Vagina (tissue), 2 donors: ENCODE measurements around the gene SYT12. TPM values are rescaled to one million over a fixed set of nuclear protein-coding genes. Genes with fewer than 3 reads are reported as not detected.

Experiments
- DNase-seq, 2 donors: peaks; one replicate each; pipeline ENCODE4 v3.0.0-alpha.2; 2017; ENCODE audit errors: extremely low spot score in 2 of 2
- H3K27ac ChIP-seq: fragments of 200-600 bp; sonication (generic); one replicate; pipeline ENCODE4 v1.5.1; 2019
- H3K27me3 ChIP-seq: fragments of 200-600 bp; sonication (generic); one replicate; pipeline ENCODE4 v1.5.1; 2019
- H3K36me3 ChIP-seq, 2 donors: fragments of 200-600 bp; sonication (generic); one replicate each; pipeline ENCODE4 v1.5.1; 2017 to 2019
- H3K4me1 ChIP-seq: fragments of 200-600 bp; sonication (generic); one replicate; pipeline ENCODE4 v1.5.1; 2019
- H3K4me3 ChIP-seq, 2 donors: fragments of 200-600 bp; sonication (generic); 1 replicate in 1 of 2; 2 replicates in 1 of 2; pipeline ENCODE4 v1.5.1; 2016 to 2019
- H3K9me3 ChIP-seq: fragments of 200-600 bp; sonication (generic); one replicate; pipeline ENCODE4 v1.5.1; 2019
- POLR2A ChIP-seq, 2 donors: fragments of 450-650 bp; IDR thresholded peaks; one replicate each; pipeline ENCODE4 v1.6.1; 2017; ENCODE audit warnings: antibody characterized with exemption in 2 of 2, mild to moderate bottlenecking in 2 of 2, moderate library complexity in 2 of 2
- POLR2AphosphoS5 ChIP-seq, 2 donors: sonication (generic); formaldehyde crosslinking; IDR thresholded peaks; one replicate each; pipeline ENCODE4 v1.9.0; 2017; ENCODE audit warnings: antibody characterized with exemption in 2 of 2, mild to moderate bottlenecking in 2 of 2, low read depth in 1 of 2; ENCODE audit not compliant: insufficient read depth in 1 of 2
- intact Hi-C: fragments of 100-400 bp; cut with DNase I; formaldehyde crosslinking; loops from one replicate; pipeline ENCODE4 v1.15.1; 2023
- microRNA-seq: library from miRNA; unstranded; fragments of <30 nt; microRNA quantifications from one replicate; pipeline ENCODE4, GENCODE V29; 2017; ENCODE audit warnings: borderline number of aligned reads, borderline replicate concordance
- total RNA-seq: library from RNA; depleted of rRNA; stranded (reverse); fragments of >200 nt; gene quantifications from one replicate; pipeline ENCODE4 v1.2.3, GENCODE V29; 2016
- TF ChIP-seq, protein P1 (sequence below), 3 experiments: fragments of 450-650 bp in 2 of 3; fragments of 200-600 bp in 1 of 3; sonication (generic) in 1 of 3; IDR thresholded peaks; one replicate each; pipeline ENCODE4 v1.5.1; 2017 to 2019; ENCODE audit warnings: antibody characterized with exemption in 3 of 3, mild to moderate bottlenecking in 2 of 3, moderate library complexity in 2 of 3

The SYT12 gene
- total RNA-seq, 1 donor from 2014 or later: 0.49 TPM

DNA sequence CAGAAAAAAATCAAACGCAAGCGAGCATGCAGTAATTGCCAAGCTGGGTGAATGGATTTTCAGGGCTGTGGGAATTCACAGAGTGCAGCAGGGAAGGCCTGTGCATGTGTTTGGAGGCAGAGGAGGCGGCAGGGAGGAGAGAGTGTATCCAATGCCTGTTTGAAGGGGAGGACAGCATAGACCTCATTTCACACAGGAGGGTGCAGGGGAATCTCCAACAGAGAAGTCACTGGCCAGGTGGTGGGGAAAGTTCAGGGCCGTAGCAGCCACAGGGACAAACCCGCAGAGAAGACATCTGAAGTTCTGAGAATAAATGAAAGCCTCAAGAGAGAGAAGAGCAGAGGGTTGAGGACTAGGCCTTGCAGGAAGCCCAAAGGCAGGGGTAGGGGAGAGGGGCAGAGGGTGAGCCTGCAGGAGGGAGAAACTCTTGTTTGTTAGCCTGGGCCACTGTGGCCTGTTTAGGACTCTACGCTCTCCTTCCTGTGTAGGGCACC is 76.9 kb downstream of the SYT12 start:
- H3K27me3 ChIP-seq: no peaks in the 10 kb centered on the region
- H3K9me3 ChIP-seq: no peaks in the 10 kb centered on the region
- H3K4me3 ChIP-seq: no peak overlapping the region
- TF ChIP-seq POLR2AphosphoS5 (IDR thresholded peaks at IDR 0.05; ENCODE audit: insufficient read depth in 1 of 2, low read depth in 1 of 2): no peak
- no peak for TF ChIP-seq POLR2A (IDR thresholded peaks at IDR 0.05)
- TF ChIP-seq, protein P1, sequence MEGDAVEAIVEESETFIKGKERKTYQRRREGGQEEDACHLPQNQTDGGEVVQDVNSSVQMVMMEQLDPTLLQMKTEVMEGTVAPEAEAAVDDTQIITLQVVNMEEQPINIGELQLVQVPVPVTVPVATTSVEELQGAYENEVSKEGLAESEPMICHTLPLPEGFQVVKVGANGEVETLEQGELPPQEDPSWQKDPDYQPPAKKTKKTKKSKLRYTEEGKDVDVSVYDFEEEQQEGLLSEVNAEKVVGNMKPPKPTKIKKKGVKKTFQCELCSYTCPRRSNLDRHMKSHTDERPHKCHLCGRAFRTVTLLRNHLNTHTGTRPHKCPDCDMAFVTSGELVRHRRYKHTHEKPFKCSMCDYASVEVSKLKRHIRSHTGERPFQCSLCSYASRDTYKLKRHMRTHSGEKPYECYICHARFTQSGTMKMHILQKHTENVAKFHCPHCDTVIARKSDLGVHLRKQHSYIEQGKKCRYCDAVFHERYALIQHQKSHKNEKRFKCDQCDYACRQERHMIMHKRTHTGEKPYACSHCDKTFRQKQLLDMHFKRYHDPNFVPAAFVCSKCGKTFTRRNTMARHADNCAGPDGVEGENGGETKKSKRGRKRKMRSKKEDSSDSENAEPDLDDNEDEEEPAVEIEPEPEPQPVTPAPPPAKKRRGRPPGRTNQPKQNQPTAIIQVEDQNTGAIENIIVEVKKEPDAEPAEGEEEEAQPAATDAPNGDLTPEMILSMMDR (IDR thresholded peaks at IDR 0.05): no peak
- intact Hi-C loops: no loop called here
- no peak overlapping the region for H3K27ac ChIP-seq
- no peaks in the 10 kb centered on the region for H3K4me1 ChIP-seq
- H3K36me3 ChIP-seq: no peaks in the 10 kb centered on the region
- DNase-seq: no peak

Small RNAs within 50 kb of the gene (microRNA-seq; reads per million reads assigned to microRNA genes)
- gene MIR6860: not detected

Other genes starting within 250 kb of the SYT12 start
- gene RCE1, start 179.7 kb upstream of the SYT12 start, total RNA-seq: 23.6 TPM
- gene LRFN4, start 166.1 kb upstream of the SYT12 start, total RNA-seq: 8.1 TPM
- 34.1 TPM for gene PC, start 64.8 kb upstream of the SYT12 start, total RNA-seq
- not detected for gene C11orf86, start 47.8 kb upstream of the SYT12 start, total RNA-seq
- gene RHOD, start 33.7 kb downstream of the SYT12 start, total RNA-seq: 26.5 TPM
- gene KDM2A, start 96.1 kb downstream of the SYT12 start, total RNA-seq: 51.8 TPM
- gene GRK2, start 243.3 kb downstream of the SYT12 start, total RNA-seq: 100 TPM